Liver (tissue), 9 donors: Measurements from ENCODE around the gene KCNJ5. TPM values are rescaled to one million over a fixed set of nuclear protein-coding genes. Genes with fewer than 3 reads are reported as not detected.

ENCODE experiments used
- DNase-seq: peaks from one replicate; pipeline ENCODE4 v3.0.0-alpha.2; 2017; ENCODE audit warnings: low spot score
- H3K27ac ChIP-seq, 2 donors: one replicate each; pipeline ENCODE4 v1.7.0; 2013; ENCODE audit warnings: inconsistent platforms in 2 of 2, low read length in 2 of 2, control low read depth in 1 of 2, low read depth in 1 of 2, mild to moderate bottlenecking in 1 of 2
- H3K27me3 ChIP-seq, 4 donors: one replicate each; pipeline versions ENCODE4 v1.6.1 to v1.7.0; 2013; ENCODE audit warnings: low read length in 3 of 4, inconsistent platforms in 1 of 4, mild to moderate bottlenecking in 1 of 4, moderate library complexity in 1 of 4; ENCODE audit not compliant: control insufficient read depth in 4 of 4, insufficient read depth in 4 of 4
- H3K36me3 ChIP-seq, 4 donors: one replicate each; pipeline versions ENCODE4 v1.6.1 to v1.7.0; 2013; ENCODE audit warnings: low read length in 3 of 4, mild to moderate bottlenecking in 3 of 4, low read depth in 1 of 4, moderate library complexity in 1 of 4; ENCODE audit not compliant: control insufficient read depth in 4 of 4, insufficient read depth in 3 of 4
- H3K4me1 ChIP-seq, 4 donors: one replicate each; pipeline versions ENCODE4 v1.6.1 to v1.7.0; 2013; ENCODE audit warnings: low read length in 3 of 4, mild to moderate bottlenecking in 3 of 4, moderate library complexity in 1 of 4; ENCODE audit not compliant: control insufficient read depth in 4 of 4, insufficient read depth in 4 of 4
- H3K4me3 ChIP-seq, 3 donors: one replicate each; pipeline versions ENCODE4 v1.6.1 to v1.7.0; 2013; ENCODE audit warnings: low read length in 3 of 3, control low read depth in 1 of 3, low read depth in 1 of 3, mild to moderate bottlenecking in 1 of 3
- H3K9ac ChIP-seq, 2 donors: one replicate each; pipeline ENCODE4 v1.7.0; 2013; ENCODE audit warnings: low read length in 2 of 2, mild to moderate bottlenecking in 2 of 2, moderate library complexity in 2 of 2, control low read depth in 1 of 2, low read depth in 1 of 2
- H3K9me3 ChIP-seq, 4 donors: one replicate each; pipeline versions ENCODE4 v1.6.1 to v1.7.0; 2013; ENCODE audit warnings: low read length in 3 of 4; ENCODE audit not compliant: control insufficient read depth in 4 of 4
- CTCF ChIP-seq: fragments of 150-350 bp; IDR thresholded peaks from 2 replicates; pipeline ENCODE4 v1.5.1; 2017; ENCODE audit warnings: improper control_type of control experiment, low read depth, low read length; ENCODE audit not compliant: missing input control
- FOXA1 ChIP-seq: IDR thresholded peaks from 2 replicates; pipeline ENCODE4 v1.6.1; 2016; ENCODE audit warnings: antibody characterized with exemption
- FOXA2 ChIP-seq: IDR thresholded peaks from 2 replicates; pipeline ENCODE4 v1.6.1; 2016; ENCODE audit warnings: antibody characterized with exemption
- GABPA ChIP-seq, 2 donors: IDR thresholded peaks in 1 of 2; conservative IDR thresholded peaks in 1 of 2; 2 replicates each; pipeline ENCODE4 v1.6.1; 2016; ENCODE audit warnings: antibody characterized with exemption in 2 of 2, mild to moderate bottlenecking in 1 of 2, moderate library complexity in 1 of 2
- HNF4A ChIP-seq, 2 donors: conservative IDR thresholded peaks; 2 replicates each; pipeline ENCODE4 v1.6.1; 2016; ENCODE audit warnings: antibody characterized with exemption in 2 of 2, mild to moderate bottlenecking in 2 of 2
- JUND ChIP-seq, 2 donors: IDR thresholded peaks; 2 replicates each; pipeline ENCODE4 v1.6.1; 2016; ENCODE audit warnings: antibody characterized with exemption in 2 of 2
- RAD21 ChIP-seq, 2 donors: IDR thresholded peaks; 2 replicates each; pipeline ENCODE4 v1.6.1; 2016; ENCODE audit warnings: antibody characterized with exemption in 2 of 2, mild to moderate bottlenecking in 2 of 2
- REST ChIP-seq: IDR thresholded peaks from 2 replicates; pipeline ENCODE4 v1.6.1; 2016; ENCODE audit warnings: antibody characterized with exemption, mild to moderate bottlenecking
- RXRA ChIP-seq, 2 donors: IDR thresholded peaks; 2 replicates each; pipeline ENCODE4 v1.6.1; 2017 to 2018; ENCODE audit warnings: antibody characterized with exemption in 2 of 2, mild to moderate bottlenecking in 1 of 2
- SP1 ChIP-seq: IDR thresholded peaks from 2 replicates; pipeline ENCODE4 v1.6.1; 2018; ENCODE audit warnings: antibody characterized with exemption, mild to moderate bottlenecking
- YY1 ChIP-seq: IDR thresholded peaks from 2 replicates; pipeline ENCODE4 v1.6.1; 2016; ENCODE audit warnings: antibody characterized with exemption, mild to moderate bottlenecking
- ZBTB33 ChIP-seq: IDR thresholded peaks from 2 replicates; pipeline ENCODE4 v1.6.1; 2016; ENCODE audit warnings: antibody characterized with exemption
- WGBS: extraction: QIAGEN DNeasy Blood & Tissue Kit; methylation state at CpG from one replicate; pipeline ENCODE4 v1.1.7; 2013; 5-methylcytosine and 5-hydroxymethylcytosine counted together
- polyA plus RNA-seq, 2 donors: library from polyadenylated mRNA; stranded (reverse) in 1 of 2; unstranded in 1 of 2; fragments of 200-250 nt in 1 of 2; fragments of >200 nt in 1 of 2; fragmentation: Nextera tagmentation in 1 of 2; extraction: Ambion mirVana in 1 of 2; gene quantifications; one replicate each; pipeline versions ENCODE4 v1.2.1 to v1.2.3, GENCODE V29; 2013 to 2015
- total RNA-seq, 2 donors: library from RNA; depleted of rRNA; stranded (reverse); fragments of >200 nt; gene quantifications; one replicate each; pipeline ENCODE4 v1.2.3, GENCODE V29; 2014
- TF ChIP-seq, protein P1 (sequence below): IDR thresholded peaks from 2 replicates; pipeline ENCODE4 v1.6.1; 2016; ENCODE audit warnings: antibody characterized with exemption
- donor health status: healthy.
- donor health status: healthy.
- donor health status: healthy.
- donor health status: healthy.
- donor health status: healthy.

Gene KCNJ5
- total and polyA plus RNA-seq, 4 donors = 0.04 to 0.08 (median 0.06) TPM

DNA sequence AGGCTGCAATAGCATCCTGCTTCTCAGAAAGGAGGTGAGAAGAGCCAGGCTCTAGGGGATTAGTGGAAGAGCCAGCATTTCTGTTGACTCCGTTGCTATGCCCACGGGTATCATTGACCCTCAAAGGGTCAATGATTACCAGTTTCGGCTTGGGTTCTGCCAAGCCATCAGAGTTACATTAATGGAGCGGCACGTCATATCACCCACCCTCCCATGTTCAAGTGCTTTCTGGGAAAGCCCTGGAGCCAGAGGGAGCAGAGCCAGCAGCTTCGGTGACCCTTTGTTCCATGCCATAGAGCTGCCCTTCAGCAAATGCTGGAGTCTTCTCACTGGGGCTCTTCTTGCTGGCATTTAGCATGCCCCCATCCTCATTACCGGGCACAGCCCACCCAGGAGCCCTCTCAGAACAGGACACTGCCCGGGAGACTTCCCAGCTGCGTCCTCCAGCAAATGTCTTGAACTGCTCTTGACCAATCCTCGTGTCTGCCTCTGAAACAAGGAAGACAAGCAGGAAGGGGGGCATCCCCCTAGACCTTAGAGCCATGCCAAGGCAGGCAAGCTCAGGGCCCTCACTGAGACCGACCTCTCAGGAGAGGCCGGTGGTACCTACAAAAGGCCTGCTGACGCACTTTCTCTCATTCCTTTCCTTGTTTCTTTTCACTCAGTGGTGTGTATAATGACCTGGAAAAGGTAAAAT lies 38.7 kb upstream of the KCNJ5 start (continued):
- no peak for TF ChIP-seq REST

- H3K36me3 ChIP-seq = no peaks in the 10 kb centered on the region
- H3K9me3 ChIP-seq = no peaks in the 10 kb centered on the region
- no peak overlapping the region for H3K4me3 ChIP-seq
- TF ChIP-seq FOXA2 = no peak
- TF ChIP-seq RAD21 (IDR thresholded peaks at IDR 0.05) = no peak
- no peak for TF ChIP-seq RXRA (IDR thresholded peaks at IDR 0.05)
- TF ChIP-seq, protein P1, sequence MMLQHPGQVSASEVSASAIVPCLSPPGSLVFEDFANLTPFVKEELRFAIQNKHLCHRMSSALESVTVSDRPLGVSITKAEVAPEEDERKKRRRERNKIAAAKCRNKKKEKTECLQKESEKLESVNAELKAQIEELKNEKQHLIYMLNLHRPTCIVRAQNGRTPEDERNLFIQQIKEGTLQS = no peak
- no peak for TF ChIP-seq GABPA (IDR thresholded peaks at IDR 0.05 in 1 of 2, conservative IDR thresholded peaks at IDR 0.05 in 1 of 2)
- no peak for TF ChIP-seq JUND (IDR thresholded peaks at IDR 0.05)
- WGBS = 90% methylated on average over 6 of the region's 6 CpGs
- no peak for DNase-seq
- no peak overlapping the region for H3K9ac ChIP-seq
- H3K27ac ChIP-seq = no peak overlapping the region
- peaks cover 5 to 10% (median 7%) of the 10 kb centered on the region in 4 donors for H3K4me1 ChIP-seq
- H3K27me3 ChIP-seq = no peaks in the 10 kb centered on the region
Measured at GRCh38 chr11:128853559-128853958, 37.6 kb upstream of the KCNJ5 start.

GRCh38 chr11:128854841-128855240 lies 36.3 kb upstream of the KCNJ5 start:
- no peak overlapping the region for H3K9ac ChIP-seq
- H3K36me3 ChIP-seq = no peaks in the 10 kb centered on the region
- 66% methylated on average over 7 of the region's 7 CpGs for WGBS
- peaks cover 5 to 12% (median 8%) of the 10 kb centered on the region in 4 donors for H3K4me1 ChIP-seq
- no peaks in the 10 kb centered on the region for H3K27me3 ChIP-seq
- no peak for DNase-seq
- H3K4me3 ChIP-seq = no peak overlapping the region
- TF ChIP-seq RAD21 (IDR thresholded peaks at IDR 0.05) (no peak), RXRA (IDR thresholded peaks at IDR 0.05) (no peak), SP1 (no peak), YY1 (no peak), CTCF (no peak), ZBTB33 (no peak), GABPA (IDR thresholded peaks at IDR 0.05 in 1 of 2, conservative IDR thresholded peaks at IDR 0.05 in 1 of 2) (no peak), HNF4A (conservative IDR thresholded peaks at IDR 0.05) (no peak), JUND (IDR thresholded peaks at IDR 0.05) (no peak), FOXA1 (no peak)
- no peaks in the 10 kb centered on the region for H3K9me3 ChIP-seq
- no peak overlapping the region for H3K27ac ChIP-seq
